ENCODE results near the gene RGMB. TPM values are rescaled to one million over a fixed set of nuclear protein-coding genes. Genes with fewer than 3 reads are reported as not detected.

The RGMB gene
- total RNA-seq, 1 experiment from 2014 or later = 19.3 TPM

GRCh38 chr5:98771382-98772109 is 1.9 kb upstream of the RGMB start:
- Histone ChIP-seq H3K23ac (ENCODE audit: insufficient read length, low read depth, low read length) (no peak overlapping the region), H3K79me1 (ENCODE audit: insufficient read depth, low read depth, low read length, poor library complexity, severe bottlenecking) (peaks cover 3% of the 10 kb centered on the region), H3K23me2 (ENCODE audit: insufficient read length, low read depth, low read length, poor library complexity, severe bottlenecking) (peaks cover 29% of the 10 kb centered on the region), H3K4ac (ENCODE audit: low read depth, low read length) (no peak overlapping the region), H3K14ac (ENCODE audit: insufficient read depth, low read length) (no peak overlapping the region), H2BK120ac (ENCODE audit: low read depth, low read length, poor library complexity, severe bottlenecking) (no peak overlapping the region), H2BK15ac (ENCODE audit: low read depth, low read length) (no peak overlapping the region), H2BK12ac (ENCODE audit: insufficient read length, low read depth, low read length) (no peak overlapping the region), H3K56ac (ENCODE audit: insufficient read length, low read depth, low read length) (no peak overlapping the region), H3K79me2 (ENCODE audit: insufficient read depth, low read length) (peaks cover 13% of the 10 kb centered on the region; the same call in 1 of the 2 replicates), H2BK5ac (ENCODE audit: insufficient read length, low read length) (no peak overlapping the region), H4K8ac (replicated peaks; ENCODE audit: insufficient read length, low read depth, low read length) (no peak overlapping the region), H3K4me1 (ENCODE audit: insufficient read depth, low read length) (peaks cover 3% of the 10 kb centered on the region; the same call in 1 of the 2 replicates), H3K27ac (ENCODE audit: insufficient read length, low read depth, low read length) (no peak overlapping the region), H3K18ac (ENCODE audit: insufficient read length, low read depth, low read length) (no peak overlapping the region), H2AFZ (ENCODE audit: low read length) (no peak overlapping the region), H4K20me1 (ENCODE audit: control insufficient read depth, insufficient read depth, insufficient read length) (no peaks in the 10 kb centered on the region), H2AK5ac (ENCODE audit: insufficient read length, low read length) (no peak overlapping the region), H3T11ph (ENCODE audit: low read length) (no peak overlapping the region), H3K27me3 (ENCODE audit: insufficient read depth, low read length) (peaks cover 8% of the 10 kb centered on the region; the same call in 1 of the 2 replicates), H3K4me2 (ENCODE audit: insufficient read depth, insufficient read length, low read length) (peak overlapping the region; percentile 92), H4K91ac (ENCODE audit: insufficient read length, low read depth, low read length) (no peak overlapping the region), H4K5ac (ENCODE audit: insufficient read length, low read depth, low read length) (no peak overlapping the region), H3K9ac (ENCODE audit: extremely low read depth, insufficient read length, low read length) (no peak overlapping the region), H3K9me3 (ENCODE audit: control insufficient read depth, low read depth, low read length) (no peaks in the 10 kb centered on the region), H2BK20ac (ENCODE audit: low read depth, low read length, poor library complexity, severe bottlenecking) (no peak overlapping the region)
- peaks cover 2 to 5% (median 3%) of the 10 kb centered on the region in 3 experiments; a peak in 5 of 7 replicates for H3K36me3 Mint-ChIP-seq (ENCODE audit: insufficient read depth in 1 of 3, low read depth in 3 of 3)
- H3K27ac Mint-ChIP-seq = no peak overlapping the region
- peak; percentile 54 for DNase-seq
- H3K9me3 Mint-ChIP-seq = no peaks in the 10 kb centered on the region; a peak in 1 of 5 replicates
- WGBS (ENCODE audit: extremely low coverage, insufficient read length, low lambda C conversion rate) = no CpG with 5 or more reads among the region's 18 CpGs
- H3K27me3 Mint-ChIP-seq (ENCODE audit: low read depth) = peaks cover 38% of the 10 kb centered on the region
- H3K4me3 Mint-ChIP-seq = peak overlapping the region; percentile 79 to 94
- H3K4me1 Mint-ChIP-seq = peaks cover 56 to 59% of the 10 kb centered on the region in 2 experiments
- TF ChIP-seq CTCF (conservative IDR thresholded peaks at IDR 0.05) = peak; percentile 91
